ENCODE measurements around the gene DEDD. TPM values are rescaled to one million over a fixed set of nuclear protein-coding genes. Genes with fewer than 3 reads are reported as not detected.
A peak's percentile ranks its signal among the peaks of the same experiment; 100 is the strongest.

The DEDD gene
- total and polyA plus RNA-seq, 2 of the 13 experiments (the other 11 are each of a cell fraction or from before 2014, with no cell fraction given), result 12.6 to 27.8 TPM

GRCh38 chr1:161159087-161159912 is 26.8 kb upstream of the DEDD start, which contains the start of gene USP21 (continued):
- TF ChIP-seq ZNF598 (CRISPR knock-in tag; IDR thresholded peaks at IDR 0.05; ENCODE audit: borderline replicate concordance), result peak; percentile 44; the same call in 1 of the 2 replicates
- no peak for TF ChIP-seq FOXO1 (CRISPR knock-in tag; IDR thresholded peaks at IDR 0.05)
- no peak for TF ChIP-seq PCBP2 (optimal IDR thresholded peaks at IDR 0.05; ENCODE audit: low read depth, low read length, poor library complexity, severe bottlenecking)
- TF ChIP-seq GTF2F1 (IDR thresholded peaks at IDR 0.05; ENCODE audit: low read length), result no peak
- no peak for TF ChIP-seq LCORL (IDR thresholded peaks at IDR 0.05)
- no peak for TF ChIP-seq LCORL (CRISPR knock-in tag; IDR thresholded peaks at IDR 0.05)
- no peak for TF ChIP-seq ZNF280D (CRISPR knock-in tag; IDR thresholded peaks at IDR 0.05)
- peak; percentile 72; the same call in 1 of the 2 replicates for TF ChIP-seq ZC3H13 (CRISPR knock-in tag; IDR thresholded peaks at IDR 0.05)
- no peak; the same call in 1 of the 2 replicates for TF ChIP-seq TFDP1 (CRISPR knock-in tag; IDR thresholded peaks at IDR 0.05; ENCODE audit: borderline replicate concordance)
- no peak for TF ChIP-seq MEF2D (CRISPR knock-in tag; IDR thresholded peaks at IDR 0.05)
- TF ChIP-seq ARHGAP35 (CRISPR knock-in tag; IDR thresholded peaks at IDR 0.05; ENCODE audit: borderline replicate concordance), result no peak
- no peak for TF ChIP-seq ZNF20 (CRISPR knock-in tag; IDR thresholded peaks at IDR 0.05)
- no peak for TF ChIP-seq SRSF4 (IDR thresholded peaks at IDR 0.05; ENCODE audit: low read depth, low read length, poor library complexity, severe bottlenecking)
- no peak for TF ChIP-seq KLF9 (CRISPR knock-in tag; IDR thresholded peaks at IDR 0.05; ENCODE audit: low read depth)
- no peak for TF ChIP-seq DZIP1 (CRISPR knock-in tag; IDR thresholded peaks at IDR 0.05)
- TF ChIP-seq ZNF761 (CRISPR knock-in tag; conservative IDR thresholded peaks at IDR 0.05), result no peak
- no peak for TF ChIP-seq HNF1A (IDR thresholded peaks at IDR 0.05; ENCODE audit: low read depth)
- no peak for TF ChIP-seq HNF1A (CRISPR knock-in tag; IDR thresholded peaks at IDR 0.05; ENCODE audit: borderline replicate concordance)

Measured in HepG2 (cell line).